NOMO-1 (cell line): Measurements from ENCODE around the gene RPGRIP1.
"Not testable (repeated sequence)": the region's sequence is repeated elsewhere in the genome, so short reads cannot be mapped to it uniquely, and the experiment has no call there.

ENCODE experiments used
- DNase-seq, 2 experiments: peaks; one replicate each; lab custom pipeline; 2025; ENCODE audit not compliant: unreplicated experiment in 2 of 2; lab: John Stamatoyannopoulos, UW

Gene RPGRIP1

GRCh38 chr14:21279783-21280182 lies at the start of gene RPGRIP1:
RPGRIP1 (plus strand) TSS chr14:21280083; CDS start chr14:21287977, 7,894 bp downstream.
- no peak for DNase-seq

- no peak for DNase-seq
Observed at GRCh38 chr14:21231020-21231652, 48.7 kb upstream of the RPGRIP1 start.

- no peak for DNase-seq
Observed at GRCh38 chr14:21233457-21234076, 46.3 kb upstream of the RPGRIP1 start.

DNA sequence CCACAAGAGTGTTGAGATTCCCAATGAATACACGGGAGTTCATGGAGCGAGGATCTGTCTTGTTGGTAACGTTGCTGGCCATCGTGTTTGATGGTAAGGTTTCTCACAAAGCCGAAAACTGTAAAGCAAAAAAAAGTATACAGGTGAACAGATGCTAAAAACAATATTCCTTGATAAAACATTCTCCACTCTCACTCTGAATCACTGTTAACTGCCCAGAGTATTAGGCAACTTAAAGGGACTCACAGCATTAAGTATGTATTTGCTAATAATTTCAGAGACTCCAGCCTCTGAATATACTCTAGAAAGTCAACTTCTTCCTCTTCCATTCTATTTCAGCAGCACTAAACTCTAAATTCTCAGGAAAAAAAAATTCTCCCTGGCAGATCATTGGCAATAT lies 45.8 kb upstream of the RPGRIP1 start:
- no peak for DNase-seq

DNA sequence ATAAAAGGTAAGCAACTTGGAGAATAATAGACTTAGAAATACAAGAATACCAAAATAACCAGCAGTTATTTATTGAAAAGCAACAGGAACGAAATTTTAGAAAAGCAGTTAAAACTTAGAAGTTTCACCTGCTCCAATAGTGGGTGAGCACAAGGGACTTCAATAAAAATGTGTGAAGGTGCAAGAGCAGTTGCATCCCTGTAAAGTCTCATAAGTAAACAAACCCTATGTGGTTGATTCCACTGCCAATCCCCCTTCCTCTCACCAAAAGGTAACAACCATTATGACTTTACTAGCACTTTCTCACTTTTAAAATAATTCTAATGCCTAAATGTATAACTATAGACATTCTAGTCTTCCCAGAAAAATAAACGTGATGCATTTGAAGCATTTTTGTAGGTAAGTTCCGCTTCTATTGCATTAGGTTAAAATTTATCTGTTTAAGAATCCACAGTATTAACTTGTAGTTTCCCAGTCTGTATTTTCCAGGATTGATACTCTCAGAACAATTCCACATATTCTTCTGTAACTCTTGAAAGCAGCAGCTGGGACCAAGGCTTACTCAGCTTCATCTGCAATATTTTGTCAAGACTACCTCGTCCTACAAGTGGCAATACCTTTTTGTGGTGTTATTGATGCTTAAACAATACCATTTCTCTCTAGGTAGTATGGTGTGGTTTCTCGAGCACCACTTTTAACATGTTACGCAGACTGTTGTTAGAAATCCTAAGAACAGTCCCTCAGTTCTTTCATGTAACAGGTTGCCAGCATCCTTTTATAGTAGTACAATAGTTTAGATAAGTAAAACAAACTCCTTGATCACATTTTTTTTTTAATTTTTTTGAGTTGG lies 42.7 kb upstream of the RPGRIP1 start:
- no peak for DNase-seq

GRCh38 chr14:21238823-21239518 lies 40.9 kb upstream of the RPGRIP1 start:
- DNase-seq = no peak

GRCh38 chr14:21240417-21240816 lies 39.5 kb upstream of the RPGRIP1 start:
- no peak for DNase-seq

DNA sequence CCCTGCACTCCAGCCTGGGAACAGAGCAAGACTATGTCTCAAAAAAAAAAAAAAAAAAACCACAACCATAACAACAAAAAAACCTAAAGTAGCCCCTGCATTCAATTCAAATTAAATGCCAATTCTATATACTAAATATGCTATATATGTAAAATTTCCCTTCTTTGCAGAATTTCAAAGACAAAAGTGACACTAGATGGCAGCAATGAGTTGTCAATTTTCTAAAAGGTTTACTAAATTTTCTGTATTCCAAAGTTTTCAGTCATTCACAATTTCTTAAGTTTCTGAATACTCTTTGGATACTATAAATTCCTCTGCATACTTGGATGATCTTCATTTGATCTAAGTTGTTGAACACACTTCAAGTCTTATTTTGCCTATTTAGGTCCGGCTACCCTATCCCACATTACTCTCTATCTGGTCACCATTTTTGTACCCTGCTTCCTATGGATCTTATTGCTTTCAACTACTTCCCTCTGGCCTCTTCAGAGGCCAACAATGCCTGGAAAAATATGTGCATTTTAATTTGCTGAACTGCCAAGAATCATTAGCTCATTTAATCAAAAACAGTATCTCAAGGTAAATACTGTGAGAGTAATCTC lies 38.6 kb upstream of the RPGRIP1 start:
- peak in 1 of 2 experiments; percentile 21 for DNase-seq

GRCh38 chr14:21244544-21244943 lies 35.3 kb upstream of the RPGRIP1 start:
- peak; percentile 51 to 84 for DNase-seq

GRCh38 chr14:21245813-21246212 lies 34.1 kb upstream of the RPGRIP1 start:
- no peak for DNase-seq

- no peak for DNase-seq
Observed at GRCh38 chr14:21248338-21248737, 31.5 kb upstream of the RPGRIP1 start.

GRCh38 chr14:21248739-21249411 lies 31.0 kb upstream of the RPGRIP1 start:
- no peak for DNase-seq

- no peak for DNase-seq
Observed at GRCh38 chr14:21251215-21251614, 28.7 kb upstream of the RPGRIP1 start.

- no peak for DNase-seq
Observed at GRCh38 chr14:21252149-21252548, 27.7 kb upstream of the RPGRIP1 start.

DNA sequence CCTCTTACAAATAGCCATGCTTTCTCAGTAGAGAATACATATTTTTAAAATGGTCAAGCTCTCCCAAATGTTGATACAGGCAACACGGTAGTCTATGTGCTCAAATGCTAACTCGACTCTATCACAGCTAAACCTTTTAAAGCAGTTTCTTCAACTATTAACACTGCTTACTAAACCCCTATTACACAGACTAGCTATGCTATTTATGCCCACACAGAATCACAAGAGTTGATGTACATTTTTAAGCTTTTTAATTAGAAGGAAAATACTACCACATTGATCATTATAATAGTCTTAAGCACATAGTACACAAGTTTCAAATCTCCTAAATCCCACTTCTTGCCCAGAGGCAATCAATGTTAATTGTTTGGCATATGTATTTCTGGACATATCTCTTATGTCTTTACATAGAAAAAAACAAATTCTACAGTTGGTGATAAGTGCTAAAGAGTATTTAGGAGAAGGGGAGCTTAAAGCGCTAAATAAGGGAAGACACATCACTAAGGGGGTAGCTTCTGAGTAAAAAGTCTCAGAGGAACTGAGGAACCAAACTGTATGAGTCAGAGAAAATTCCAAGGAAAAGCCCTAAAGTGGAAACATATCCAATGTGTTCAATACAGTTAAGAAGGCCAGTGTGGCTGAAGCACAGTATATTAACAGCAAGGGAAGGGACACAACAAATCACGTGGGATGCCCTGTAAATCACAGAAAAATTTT lies 24.3 kb upstream of the RPGRIP1 start:
- no peak for DNase-seq

- DNase-seq = not testable (repeated sequence)
Observed at GRCh38 chr14:21256102-21256447, 23.8 kb upstream of the RPGRIP1 start.

GRCh38 chr14:21256539-21257393 lies 23.1 kb upstream of the RPGRIP1 start:
- DNase-seq = peak; percentile 23 to 79

- DNase-seq = peak in 1 of 2 experiments; percentile 60
Observed at GRCh38 chr14:21257394-21257909, 22.4 kb upstream of the RPGRIP1 start.
